GM12878 (cell line): ENCODE measurements around the gene SV2A. TPM values are rescaled to one million over a fixed set of nuclear protein-coding genes. Genes with fewer than 3 reads are reported as not detected.

Experiments used
- CREM ChIP-seq: IDR thresholded peaks from 2 replicates; pipeline ENCODE4 v1.6.1; 2014; ENCODE audit warnings: antibody characterized with exemption, low read depth
- IRF5 ChIP-seq: fragments of 450-650 bp; IDR thresholded peaks from 2 replicates; pipeline ENCODE4 v1.6.1; 2017; ENCODE audit warnings: borderline replicate concordance
- MTA2 ChIP-seq: fragments of 450-650 bp; IDR thresholded peaks from 2 replicates; pipeline ENCODE4 v1.6.1; 2016; ENCODE audit warnings: low read depth, mild to moderate bottlenecking, moderate library complexity
- MYB ChIP-seq: fragments of 150-350 bp; IDR thresholded peaks from 2 replicates; pipeline ENCODE4 v1.6.1; 2014; ENCODE audit warnings: mild to moderate bottlenecking, low read depth, low read length, borderline replicate concordance
- NR2C1 ChIP-seq: fragments of 450-650 bp; IDR thresholded peaks from 2 replicates; pipeline ENCODE4 v1.6.1; 2017; ENCODE audit warnings: antibody characterized with exemption, mild to moderate bottlenecking, moderate library complexity
- SP1 ChIP-seq: IDR thresholded peaks from one replicate; pipeline ENCODE4 v1.6.1; 2011; ENCODE audit warnings: low read depth, low read length
- SREBF1 ChIP-seq: IDR thresholded peaks from 2 replicates; pipeline ENCODE4 v1.6.1; 2012; ENCODE audit warnings: mild to moderate bottlenecking, low read length
- WRNIP1 ChIP-seq: IDR thresholded peaks from 2 replicates; pipeline ENCODE4 v1.6.1; 2011; ENCODE audit warnings: low read depth, low read length, improper control_type of control experiment, borderline replicate concordance
- ZBTB11 ChIP-seq: fragments of 450-650 bp; formaldehyde crosslinking; IDR thresholded peaks from 2 replicates; pipeline ENCODE4 v1.5.0; 2022; ENCODE audit warnings: mild to moderate bottlenecking, missing genetic modification characterization
- ZNF592 ChIP-seq: fragments of 450-650 bp; IDR thresholded peaks from 2 replicates; pipeline ENCODE4 v1.6.1; 2017; ENCODE audit warnings: mild to moderate bottlenecking, moderate library complexity
- ZZZ3 ChIP-seq: IDR thresholded peaks from 2 replicates; pipeline ENCODE4 v1.6.1; 2011; ENCODE audit warnings: low read depth; ENCODE audit not compliant: control insufficient read depth, insufficient read length
- polyA plus RNA-seq, 11 experiments: library from polyadenylated mRNA; depleted of rRNA in 4 of 11; unstranded in 6 of 11; stranded (reverse) in 5 of 11; fragments of >200 nt; fragmentation: Nextera tagmentation in 4 of 11; fragmentation: Illumina TruSeq in 1 of 11; extraction: Ambion mirVana in 4 of 11; extraction: Trizol in 1 of 11; gene quantifications; 1 replicate in 1 of 11; 2 replicates in 10 of 11; pipeline versions ENCODE4 v1.2.1 to v1.2.3, GENCODE V29; 2011 to 2016; ENCODE audit warnings: inconsistent platforms in 2 of 11, missing spikeins in 2 of 11, low read depth in 1 of 11
- total RNA-seq, 4 experiments: library from RNA; depleted of rRNA in 3 of 4; stranded (reverse); fragments of >200 nt in 3 of 4; fragmentation: Illumina TruSeq in 1 of 4; extraction: Trizol in 1 of 4; gene quantifications; 2 replicates each; pipeline versions ENCODE4 v1.2.1 to v1.2.3, GENCODE V29; 2013 to 2021
- TF ChIP-seq, protein P1 (sequence below): IDR thresholded peaks from 2 replicates; pipeline ENCODE4 v1.6.1; 2012; ENCODE audit warnings: low read depth, low read length, improper control_type of control experiment

SV2A gene
- total and polyA plus RNA-seq, 10 of the 15 experiments (the other 5 are each of a cell fraction or from before 2014, with no cell fraction given): 0.39 to 11.6 (median 5.4) TPM

DNA sequence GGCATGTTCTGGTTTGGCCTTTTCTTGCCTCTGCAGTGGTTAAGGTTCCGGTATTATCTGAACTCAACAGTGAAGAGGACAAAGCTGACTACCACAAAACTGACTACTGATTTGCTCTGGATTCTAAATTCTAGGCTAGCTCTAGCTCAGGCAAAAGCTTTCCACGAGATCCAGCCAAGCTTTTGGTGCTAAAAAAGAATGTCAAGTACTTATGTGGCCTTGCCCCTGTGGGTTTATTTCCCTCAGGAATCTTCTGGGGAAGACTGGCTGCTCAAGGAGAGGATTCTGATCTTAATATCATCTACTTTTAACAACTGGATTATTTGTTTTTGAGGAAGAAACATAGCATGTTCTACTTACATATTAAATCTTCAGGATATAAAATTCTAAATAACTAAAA lies 45.1 kb upstream of the SV2A start (continued):
- TF ChIP-seq ZNF592: no peak
- TF ChIP-seq ZBTB11 (CRISPR knock-in tag): no peak
- TF ChIP-seq, protein P1, sequence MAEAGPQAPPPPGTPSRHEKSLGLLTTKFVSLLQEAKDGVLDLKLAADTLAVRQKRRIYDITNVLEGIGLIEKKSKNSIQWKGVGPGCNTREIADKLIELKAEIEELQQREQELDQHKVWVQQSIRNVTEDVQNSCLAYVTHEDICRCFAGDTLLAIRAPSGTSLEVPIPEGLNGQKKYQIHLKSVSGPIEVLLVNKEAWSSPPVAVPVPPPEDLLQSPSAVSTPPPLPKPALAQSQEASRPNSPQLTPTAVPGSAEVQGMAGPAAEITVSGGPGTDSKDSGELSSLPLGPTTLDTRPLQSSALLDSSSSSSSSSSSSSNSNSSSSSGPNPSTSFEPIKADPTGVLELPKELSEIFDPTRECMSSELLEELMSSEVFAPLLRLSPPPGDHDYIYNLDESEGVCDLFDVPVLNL: no peak
- TF ChIP-seq SREBF1: no peak
- no peak for TF ChIP-seq SP1
- no peak for TF ChIP-seq WRNIP1
- TF ChIP-seq ZZZ3: no peak
- no peak for TF ChIP-seq MTA2
- TF ChIP-seq IRF5: no peak
- TF ChIP-seq CREM: no peak
- TF ChIP-seq NR2C1: no peak
- TF ChIP-seq MYB: no peak
